Fibroblast of villous mesenchyme (primary cell): ENCODE results near the gene ZNF772. TPM values are rescaled to one million over a fixed set of nuclear protein-coding genes. Genes with fewer than 3 reads are reported as not detected.

ENCODE experiments used
- DNase-seq: peaks from one replicate; pipeline ENCODE4 v3.0.0-alpha.2; 2010; ENCODE audit warnings: low read depth
- H3K4me3 ChIP-seq: 2 replicates; pipeline ENCODE4 v1.5.1; 2011; ENCODE audit warnings: low read depth, mild to moderate bottlenecking, low read length
- total RNA-seq: library from RNA; depleted of rRNA; stranded (reverse); fragments of >200 nt; gene quantifications from 2 replicates; pipeline ENCODE4 v1.2.3, GENCODE V29; 2012
- TF ChIP-seq, protein P1 (sequence below): IDR thresholded peaks from 2 replicates; pipeline ENCODE4 v1.5.1; 2012; ENCODE audit warnings: low read depth, mild to moderate bottlenecking, low read length; ENCODE audit not compliant: insufficient read depth

Gene ZNF772
- total RNA-seq, 1 donor = 10.8 TPM

DNA sequence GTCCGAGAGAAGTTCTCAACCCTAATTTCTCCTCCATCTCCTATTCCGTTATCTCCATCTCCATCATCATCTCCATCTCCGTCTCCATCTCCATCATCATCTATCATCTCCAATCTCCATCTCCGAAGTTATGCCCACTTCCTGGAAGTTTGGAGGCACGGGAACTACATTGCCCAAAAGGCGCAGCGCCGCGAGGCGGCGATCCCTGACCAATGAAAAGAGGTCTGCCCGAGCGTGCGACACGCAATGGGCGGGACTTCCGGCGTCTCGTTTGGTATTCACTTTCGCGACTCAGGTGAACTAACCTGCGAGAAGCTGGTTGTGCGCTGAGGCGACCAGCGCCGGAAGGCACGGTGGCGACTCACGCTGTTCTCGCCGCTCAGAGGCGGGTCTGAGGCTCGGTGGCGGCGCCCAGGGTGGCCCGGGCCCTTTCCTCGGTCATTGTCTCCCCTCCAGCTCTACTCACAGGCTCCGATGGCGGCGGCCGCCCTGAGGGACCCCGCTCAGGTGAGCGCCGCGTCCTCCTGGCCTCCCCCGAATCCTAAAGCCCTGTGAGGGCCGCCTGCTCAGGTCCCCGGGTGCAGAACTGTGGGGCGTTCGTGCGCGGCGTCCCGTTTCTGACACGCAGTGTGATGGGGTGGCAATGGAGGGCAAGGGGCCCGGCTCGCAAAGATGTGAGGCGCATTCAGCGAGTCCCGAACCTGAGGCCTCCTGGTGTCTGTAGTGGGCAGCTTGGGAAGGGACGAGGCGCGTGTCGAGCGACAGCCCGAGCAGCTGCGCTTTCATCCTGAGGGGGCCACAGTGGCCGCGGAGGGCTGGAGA, 10.3 kb upstream of the ZNF772 start, which contains the start of gene ZNF419:
Gene ZNF419 (plus strand): TSS at position 274 of the 822 bp plus-strand sequence. CDS start 201 bp downstream, at position 475.
- peak within 1 kb of the TSS; percentile 96 for H3K4me3 ChIP-seq
- DNase-seq = peak; percentile 77
- TF ChIP-seq, protein P1, sequence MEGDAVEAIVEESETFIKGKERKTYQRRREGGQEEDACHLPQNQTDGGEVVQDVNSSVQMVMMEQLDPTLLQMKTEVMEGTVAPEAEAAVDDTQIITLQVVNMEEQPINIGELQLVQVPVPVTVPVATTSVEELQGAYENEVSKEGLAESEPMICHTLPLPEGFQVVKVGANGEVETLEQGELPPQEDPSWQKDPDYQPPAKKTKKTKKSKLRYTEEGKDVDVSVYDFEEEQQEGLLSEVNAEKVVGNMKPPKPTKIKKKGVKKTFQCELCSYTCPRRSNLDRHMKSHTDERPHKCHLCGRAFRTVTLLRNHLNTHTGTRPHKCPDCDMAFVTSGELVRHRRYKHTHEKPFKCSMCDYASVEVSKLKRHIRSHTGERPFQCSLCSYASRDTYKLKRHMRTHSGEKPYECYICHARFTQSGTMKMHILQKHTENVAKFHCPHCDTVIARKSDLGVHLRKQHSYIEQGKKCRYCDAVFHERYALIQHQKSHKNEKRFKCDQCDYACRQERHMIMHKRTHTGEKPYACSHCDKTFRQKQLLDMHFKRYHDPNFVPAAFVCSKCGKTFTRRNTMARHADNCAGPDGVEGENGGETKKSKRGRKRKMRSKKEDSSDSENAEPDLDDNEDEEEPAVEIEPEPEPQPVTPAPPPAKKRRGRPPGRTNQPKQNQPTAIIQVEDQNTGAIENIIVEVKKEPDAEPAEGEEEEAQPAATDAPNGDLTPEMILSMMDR = peak; percentile 11

DNA sequence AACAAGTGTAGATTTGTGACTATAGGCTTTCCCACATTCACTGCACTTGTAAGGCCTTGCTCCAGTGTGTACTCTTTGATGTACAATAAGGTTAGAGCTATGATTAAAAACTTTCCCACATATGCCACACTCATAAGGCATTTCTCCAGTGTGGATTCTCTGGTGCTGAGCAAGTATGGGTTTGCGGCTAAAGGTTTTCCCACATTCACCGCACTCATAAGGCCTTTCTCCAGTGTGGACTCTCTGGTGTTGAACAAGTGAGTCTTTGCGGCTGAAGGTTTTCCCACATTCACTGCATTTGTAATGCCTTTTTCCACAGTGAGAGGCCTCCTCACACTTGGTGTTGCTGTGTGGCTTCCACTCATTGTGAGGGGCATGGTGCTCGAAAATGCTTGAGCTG, 3.7 kb downstream of the ZNF772 start:
- peak; percentile 5 for DNase-seq
- TF ChIP-seq, protein P1 = no peak
- no peak overlapping the region for H3K4me3 ChIP-seq

DNA sequence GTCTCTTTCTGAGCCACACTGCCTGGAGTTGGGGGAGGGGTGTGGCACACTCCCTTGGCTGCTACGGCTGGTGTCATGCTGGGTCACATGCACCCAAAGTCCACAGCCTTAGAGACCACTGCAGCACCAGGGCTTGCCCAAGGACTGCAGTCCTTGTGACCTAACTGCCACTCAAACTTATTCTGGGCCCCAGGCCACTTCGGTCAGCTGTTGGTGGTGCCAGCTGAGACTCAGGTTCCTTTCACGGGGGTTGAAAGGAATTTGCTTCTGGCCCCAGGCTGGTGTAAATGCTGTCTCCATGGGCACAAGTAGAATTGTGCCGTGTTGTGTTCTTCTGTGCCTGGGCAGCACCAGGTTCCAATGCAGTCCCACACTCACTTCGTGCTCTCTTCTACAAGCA, 10.9 kb downstream of the ZNF772 start:
- TF ChIP-seq, protein P1 = no peak
- H3K4me3 ChIP-seq = no peak overlapping the region
- no peak for DNase-seq

DNA sequence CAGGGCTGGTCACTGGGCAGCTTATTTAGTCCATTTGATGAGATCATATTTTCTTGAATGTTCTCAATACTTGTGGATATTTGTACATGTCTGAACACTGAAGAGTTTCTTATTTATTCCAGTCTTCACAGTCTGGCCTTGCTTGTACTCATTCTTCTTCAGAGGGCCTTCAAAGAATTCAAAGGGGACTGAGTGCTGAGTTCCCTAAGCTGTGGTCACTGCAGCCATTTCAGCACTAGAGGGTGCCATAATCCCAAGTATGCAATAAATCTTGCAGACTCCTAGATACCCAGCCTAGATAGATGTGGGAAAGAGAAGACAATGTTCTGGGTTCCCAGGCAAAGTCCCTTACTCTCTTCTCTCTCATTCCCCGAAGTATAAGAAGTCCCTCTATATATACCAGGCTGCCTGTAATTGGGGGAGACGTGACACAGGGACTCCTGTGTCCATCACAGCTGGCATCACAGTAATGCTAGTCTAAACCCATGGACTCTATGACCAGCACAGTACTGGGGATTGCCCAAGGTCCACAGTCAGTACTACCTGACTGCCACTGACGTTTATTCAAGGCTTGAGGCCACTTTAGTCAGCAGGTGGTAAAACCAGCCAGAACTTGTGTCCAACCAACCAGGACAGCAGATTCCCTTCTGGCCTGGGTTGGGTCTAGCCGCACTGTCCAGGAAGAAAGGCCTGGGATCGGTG, 11.5 kb downstream of the ZNF772 start:
- peak; percentile 23 for DNase-seq

DNA sequence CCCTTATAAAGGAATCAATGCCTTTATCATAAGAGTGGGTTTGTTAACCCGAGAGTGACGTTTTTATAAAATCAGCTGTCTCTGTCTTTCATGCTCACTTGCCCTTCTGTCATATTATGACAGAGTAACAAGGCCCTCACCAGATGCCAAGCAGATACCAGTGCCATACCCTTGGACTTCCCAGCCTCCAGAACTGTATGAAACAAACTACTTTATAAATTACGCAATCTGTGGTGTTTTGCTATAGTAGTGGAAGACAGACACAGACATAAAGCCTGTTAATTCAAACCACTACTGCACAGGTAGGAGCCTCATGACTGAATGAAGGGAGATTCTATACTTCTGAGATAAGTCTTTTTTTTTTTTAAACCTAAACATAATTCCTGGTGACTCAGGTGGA, 25.1 kb downstream of the ZNF772 start:
- TF ChIP-seq, protein P1 = no peak
- DNase-seq = no peak
- no peak overlapping the region for H3K4me3 ChIP-seq

More for the DNA sequence above, 11.5 kb downstream of the ZNF772 start:
- TF ChIP-seq, protein P1 = peak; percentile 41
- H3K4me3 ChIP-seq = no peak overlapping the region

DNA sequence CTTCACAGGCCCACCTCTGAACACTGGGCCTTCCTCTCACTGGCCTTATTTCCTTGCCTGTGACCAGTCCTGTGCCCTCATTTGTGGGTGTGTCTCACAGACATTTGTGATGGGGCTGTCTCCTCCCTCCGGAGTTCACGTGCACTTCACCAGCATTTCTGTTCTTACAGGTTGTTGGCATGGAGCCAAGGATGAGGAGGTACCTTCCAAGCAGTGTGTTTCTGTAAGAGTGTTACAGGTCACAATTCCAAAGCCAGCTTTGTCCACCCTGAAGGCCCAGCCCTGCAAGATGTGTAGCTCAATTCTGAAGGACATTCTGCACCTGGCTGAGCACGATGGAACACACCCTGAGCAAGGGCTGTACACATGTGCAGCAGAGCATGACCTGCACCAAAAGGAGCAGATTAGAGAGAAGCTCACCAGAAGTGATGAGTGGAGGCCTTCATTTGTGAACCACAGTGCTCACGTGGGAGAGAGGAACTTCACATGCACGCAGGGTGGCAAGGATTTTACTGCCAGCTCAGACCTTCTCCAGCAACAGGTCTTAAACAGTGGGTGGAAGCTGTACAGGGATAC, 34.2 kb downstream of the ZNF772 start:
- H3K4me3 ChIP-seq = no peak overlapping the region
- DNase-seq = no peak
- TF ChIP-seq, protein P1 = no peak
